ENCODE results near the gene FLACC1. TPM values are rescaled to one million over a fixed set of nuclear protein-coding genes. Genes with fewer than 3 reads are reported as not detected.
A peak's percentile ranks its signal among the peaks of the same experiment; 100 is the strongest.

The FLACC1 gene, protein sequence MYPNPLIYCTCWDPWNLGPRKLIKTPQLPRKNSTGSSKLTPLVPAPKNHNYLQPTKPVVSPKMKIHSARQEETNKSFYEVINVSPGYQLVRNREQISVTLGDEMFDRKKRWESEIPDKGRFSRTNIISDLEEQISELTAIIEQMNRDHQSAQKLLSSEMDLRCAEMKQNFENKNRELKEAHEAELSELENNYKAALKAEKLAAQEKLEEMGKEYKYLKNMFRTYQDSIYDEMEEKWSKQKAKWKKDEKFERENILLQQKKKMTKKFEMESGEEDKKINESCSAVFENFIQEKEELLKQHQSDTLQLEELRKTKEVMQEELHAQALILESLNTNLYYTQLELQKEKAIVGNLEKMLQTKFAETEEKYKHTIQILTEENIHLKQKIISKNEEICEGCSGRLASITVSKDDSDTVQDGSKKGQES
- total RNA-seq, result 1 to 10 TPM; 1.1 to 1.6 (median 1.4) TPM
- polyA plus RNA-seq, result under 1 TPM in 2 of 3 donors, not detected in 1; 0.69 to 0.87 TPM

DNA sequence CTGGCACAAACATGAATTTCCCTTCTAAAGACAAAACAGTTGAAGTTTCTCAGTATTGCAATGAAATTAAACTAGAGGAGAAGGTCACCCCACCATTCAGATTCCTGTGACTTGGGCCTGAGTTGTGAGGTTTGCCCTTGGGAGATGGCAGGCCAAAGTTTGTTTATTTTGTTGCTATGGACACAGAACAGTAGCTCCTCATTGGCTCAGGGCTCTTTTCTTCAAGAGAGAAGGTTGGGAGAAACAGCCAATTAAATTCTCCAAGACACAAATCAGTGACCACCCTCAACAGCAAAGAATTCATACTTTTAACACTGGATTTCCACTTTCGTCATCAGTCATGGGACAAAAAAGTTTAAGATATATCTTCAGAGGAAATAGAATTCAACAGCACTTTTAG, at the start of gene FLACC1:
Gene FLACC1, minus strand, starts transcription at position 125 of the 400 bp plus-strand sequence. CDS start 5,941 bp downstream, outside the sequence.
- H3K9me3 ChIP-seq, result no peaks in the 10 kb centered on the region
- H3K4me1 ChIP-seq, result peaks cover 0 to 11% (median 5%) of the 10 kb centered on the region in 4 donors
- H3K27ac ChIP-seq, result peak within 1 kb of the TSS in 2 of 4 donors; percentile 1 to 44
- TF ChIP-seq, protein P1, sequence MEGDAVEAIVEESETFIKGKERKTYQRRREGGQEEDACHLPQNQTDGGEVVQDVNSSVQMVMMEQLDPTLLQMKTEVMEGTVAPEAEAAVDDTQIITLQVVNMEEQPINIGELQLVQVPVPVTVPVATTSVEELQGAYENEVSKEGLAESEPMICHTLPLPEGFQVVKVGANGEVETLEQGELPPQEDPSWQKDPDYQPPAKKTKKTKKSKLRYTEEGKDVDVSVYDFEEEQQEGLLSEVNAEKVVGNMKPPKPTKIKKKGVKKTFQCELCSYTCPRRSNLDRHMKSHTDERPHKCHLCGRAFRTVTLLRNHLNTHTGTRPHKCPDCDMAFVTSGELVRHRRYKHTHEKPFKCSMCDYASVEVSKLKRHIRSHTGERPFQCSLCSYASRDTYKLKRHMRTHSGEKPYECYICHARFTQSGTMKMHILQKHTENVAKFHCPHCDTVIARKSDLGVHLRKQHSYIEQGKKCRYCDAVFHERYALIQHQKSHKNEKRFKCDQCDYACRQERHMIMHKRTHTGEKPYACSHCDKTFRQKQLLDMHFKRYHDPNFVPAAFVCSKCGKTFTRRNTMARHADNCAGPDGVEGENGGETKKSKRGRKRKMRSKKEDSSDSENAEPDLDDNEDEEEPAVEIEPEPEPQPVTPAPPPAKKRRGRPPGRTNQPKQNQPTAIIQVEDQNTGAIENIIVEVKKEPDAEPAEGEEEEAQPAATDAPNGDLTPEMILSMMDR (IDR thresholded peaks at IDR 0.05), result no peak
- TF ChIP-seq POLR2A (IDR thresholded peaks at IDR 0.05), result no peak
- no peak for TF ChIP-seq EP300 (IDR thresholded peaks at IDR 0.05)
- TF ChIP-seq POLR2AphosphoS5 (IDR thresholded peaks at IDR 0.05), result peak in 1 of 4 donors; percentile 11
- no peaks in the 10 kb centered on the region for H3K27me3 ChIP-seq
- H3K36me3 ChIP-seq, result peaks cover 0 to 8% (median 0%) of the 10 kb centered on the region in 4 donors
- DNase-seq, result no peak
- WGBS, 2 donors, result 72 to 76% methylated on average over 1 of the region's 1 CpG
- intact Hi-C loops (cut with DNase I), result no loop called here
- H3K4me3 ChIP-seq, result peak within 1 kb of the TSS in 1 of 4 donors; percentile 4

DNA sequence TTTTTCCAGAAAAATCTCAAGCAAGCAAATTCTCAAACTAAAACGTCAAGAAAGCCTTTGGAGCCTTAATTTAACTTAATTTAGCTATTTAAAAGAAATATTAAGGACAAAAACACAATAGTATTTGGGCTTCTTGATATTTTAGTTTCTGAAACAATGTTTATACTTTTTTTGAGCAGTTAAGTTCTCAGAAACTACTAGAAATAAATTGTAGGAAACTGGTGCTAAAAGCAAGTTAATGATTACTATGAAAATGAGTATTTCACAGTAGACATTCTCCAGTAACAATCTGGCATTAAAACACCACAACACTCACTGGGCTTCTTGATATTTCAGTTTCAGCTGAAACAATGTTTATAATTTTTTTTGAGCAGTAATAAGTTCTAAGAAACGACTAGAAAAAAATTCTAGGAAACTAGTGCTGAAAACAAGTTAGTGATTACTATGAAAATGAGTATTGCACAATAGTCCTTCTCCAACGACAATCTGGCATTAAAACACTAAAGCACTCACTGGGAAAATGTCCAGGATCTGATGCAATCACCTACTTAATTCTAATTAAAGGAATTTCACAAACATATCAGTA, 49.0 kb upstream of the FLACC1 start:
- H3K4me1 ChIP-seq, result peaks cover 0 to 55% (median 45%) of the 10 kb centered on the region in 4 donors
- TF ChIP-seq POLR2AphosphoS5 (IDR thresholded peaks at IDR 0.05) (peak; percentile 52 to 67 (median 63)), EP300 (IDR thresholded peaks at IDR 0.05) (no peak), POLR2A (IDR thresholded peaks at IDR 0.05) (no peak)
- TF ChIP-seq, protein P1 (IDR thresholded peaks at IDR 0.05), result no peak
- H3K9me3 ChIP-seq, result no peaks in the 10 kb centered on the region
- H3K27me3 ChIP-seq, result no peaks in the 10 kb centered on the region
- DNase-seq, result no peak
- H3K27ac ChIP-seq, result peak overlapping the region; percentile 32 to 76 (median 59)
- no peaks in the 10 kb centered on the region for H3K36me3 ChIP-seq
- intact Hi-C loops (cut with DNase I), result loop anchor here (2.0 kb wide), 1 partner anchor 45 kb away; the partner anchor contains the start of genes STRADB and TRAK2
- WGBS, 2 donors, result 20 to 29% methylated on average over 3 of the region's 3 CpGs
- H3K4me3 ChIP-seq, result no peak overlapping the region

DNA sequence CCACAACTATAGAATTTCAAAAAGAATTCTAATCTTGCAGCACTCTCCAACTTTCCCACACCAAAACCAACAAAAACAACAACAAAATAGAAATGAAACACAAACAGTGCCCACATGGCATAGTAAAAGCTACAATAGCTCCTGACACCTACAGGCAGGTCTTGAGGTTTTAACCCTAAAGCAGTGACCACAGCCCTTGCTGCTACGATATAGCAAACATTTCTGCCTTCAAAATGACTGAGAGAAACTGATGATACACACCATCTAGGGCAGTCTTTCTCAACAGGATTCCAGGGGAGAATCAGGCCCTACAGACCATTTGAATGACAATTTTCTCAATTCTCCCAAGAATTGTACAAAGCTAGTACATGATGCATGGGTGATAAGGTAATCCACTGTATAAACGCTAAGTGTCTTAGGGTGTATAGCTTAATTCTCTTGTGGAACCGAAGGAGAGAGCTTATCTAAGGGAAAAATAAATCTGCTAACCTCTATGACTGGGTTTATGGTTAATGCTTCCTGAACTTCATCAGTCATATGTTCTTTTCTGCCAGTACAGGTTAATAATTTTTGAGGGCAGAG, 47.6 kb upstream of the FLACC1 start:
- intact Hi-C loops (cut with DNase I), result no loop called here
- H3K4me1 ChIP-seq, result peaks cover 0 to 56% (median 45%) of the 10 kb centered on the region in 4 donors

DNA sequence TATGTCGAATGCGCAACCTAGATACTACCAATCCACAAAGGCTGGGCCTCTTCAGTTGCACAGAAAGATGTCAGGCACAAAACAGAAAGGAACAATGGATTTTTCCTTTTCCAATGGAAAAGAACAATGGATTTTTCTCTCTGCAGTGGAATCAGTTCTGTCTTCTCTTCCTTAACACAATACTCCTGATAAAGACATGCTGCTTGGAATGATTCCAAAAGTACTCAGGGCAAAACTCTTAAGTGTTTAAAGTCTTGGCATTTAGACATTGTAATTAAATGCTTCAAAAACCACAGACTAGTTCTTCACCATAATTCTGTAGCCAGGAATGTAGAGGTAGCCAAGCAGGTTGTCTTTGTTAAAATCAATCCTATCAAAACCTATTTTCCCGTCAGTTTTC, 46.7 kb upstream of the FLACC1 start:
- WGBS, 2 donors, result 80 to 92% methylated on average over 3 of the region's 3 CpGs
- no peak overlapping the region for H3K4me3 ChIP-seq
- H3K36me3 ChIP-seq, result peaks cover 0 to 5% (median 0%) of the 10 kb centered on the region in 4 donors
- H3K27ac ChIP-seq, result peak overlapping the region in 2 of 4 donors; percentile 5 to 11
- intact Hi-C loops (cut with DNase I), result no loop called here
- peaks cover 0 to 56% (median 45%) of the 10 kb centered on the region in 4 donors for H3K4me1 ChIP-seq
- TF ChIP-seq, protein P1 (IDR thresholded peaks at IDR 0.05), result no peak
- TF ChIP-seq POLR2AphosphoS5 (IDR thresholded peaks at IDR 0.05), result no peak
- TF ChIP-seq POLR2A (IDR thresholded peaks at IDR 0.05), result no peak
- no peak for TF ChIP-seq EP300 (IDR thresholded peaks at IDR 0.05)
- DNase-seq, result no peak
- H3K27me3 ChIP-seq, result no peaks in the 10 kb centered on the region
- H3K9me3 ChIP-seq, result no peaks in the 10 kb centered on the region

More for the DNA sequence above, 47.6 kb upstream of the FLACC1 start:
- Histone ChIP-seq H3K27me3 (no peaks in the 10 kb centered on the region), H3K9me3 (no peaks in the 10 kb centered on the region), H3K4me3 (no peak overlapping the region), H3K36me3 (no peaks in the 10 kb centered on the region), H3K27ac (peak overlapping the region in 1 of 4 donors; percentile 76)
- TF ChIP-seq POLR2A (IDR thresholded peaks at IDR 0.05), result no peak
- no peak for TF ChIP-seq POLR2AphosphoS5 (IDR thresholded peaks at IDR 0.05)
- TF ChIP-seq, protein P1 (IDR thresholded peaks at IDR 0.05), result no peak
- TF ChIP-seq EP300 (IDR thresholded peaks at IDR 0.05), result no peak
- DNase-seq, result no peak
- 55 to 75% methylated on average over 3 of the region's 3 CpGs for WGBS, 2 donors
